GM23338 (cell line): ENCODE data around the gene COL4A1.

ENCODE experiments used
- POLR2AphosphoS5 ChIP-seq: IDR thresholded peaks from 2 replicates; pipeline ENCODE4 v1.6.1; 2016; ENCODE audit warnings: antibody characterized with exemption, low read depth
- TF ChIP-seq, protein P1 (sequence below), 2 experiments: fragments of 200-600 bp in 1 of 2; sonication (generic) in 1 of 2; conservative IDR thresholded peaks; 2 replicates each; pipeline versions ENCODE4 v1.5.1 to v1.6.1; 2016 to 2017; ENCODE audit warnings: antibody characterized with exemption in 2 of 2, low read depth in 2 of 2, mild to moderate bottlenecking in 2 of 2, moderate library complexity in 1 of 2

DNA sequence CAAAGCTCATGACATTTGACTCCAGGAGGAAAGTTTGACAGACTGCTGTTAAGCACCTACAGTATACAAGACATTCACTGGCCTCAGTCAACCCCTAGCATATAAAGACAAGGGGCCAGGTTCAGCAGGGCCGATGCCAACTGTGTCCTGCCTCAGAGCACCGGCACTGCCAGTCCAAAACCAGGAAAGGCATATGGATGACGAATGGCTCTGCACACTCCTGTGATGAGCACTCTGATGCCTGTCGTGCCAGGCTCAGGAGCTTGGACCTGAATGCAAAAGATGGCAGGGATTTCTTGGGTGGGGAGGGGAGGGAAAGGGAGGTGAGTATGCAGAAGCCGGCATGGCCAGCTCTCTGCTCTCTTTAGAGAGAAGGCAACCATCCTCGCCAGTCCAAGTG lies 38.9 kb downstream of the COL4A1 start:
- TF ChIP-seq, protein P1, sequence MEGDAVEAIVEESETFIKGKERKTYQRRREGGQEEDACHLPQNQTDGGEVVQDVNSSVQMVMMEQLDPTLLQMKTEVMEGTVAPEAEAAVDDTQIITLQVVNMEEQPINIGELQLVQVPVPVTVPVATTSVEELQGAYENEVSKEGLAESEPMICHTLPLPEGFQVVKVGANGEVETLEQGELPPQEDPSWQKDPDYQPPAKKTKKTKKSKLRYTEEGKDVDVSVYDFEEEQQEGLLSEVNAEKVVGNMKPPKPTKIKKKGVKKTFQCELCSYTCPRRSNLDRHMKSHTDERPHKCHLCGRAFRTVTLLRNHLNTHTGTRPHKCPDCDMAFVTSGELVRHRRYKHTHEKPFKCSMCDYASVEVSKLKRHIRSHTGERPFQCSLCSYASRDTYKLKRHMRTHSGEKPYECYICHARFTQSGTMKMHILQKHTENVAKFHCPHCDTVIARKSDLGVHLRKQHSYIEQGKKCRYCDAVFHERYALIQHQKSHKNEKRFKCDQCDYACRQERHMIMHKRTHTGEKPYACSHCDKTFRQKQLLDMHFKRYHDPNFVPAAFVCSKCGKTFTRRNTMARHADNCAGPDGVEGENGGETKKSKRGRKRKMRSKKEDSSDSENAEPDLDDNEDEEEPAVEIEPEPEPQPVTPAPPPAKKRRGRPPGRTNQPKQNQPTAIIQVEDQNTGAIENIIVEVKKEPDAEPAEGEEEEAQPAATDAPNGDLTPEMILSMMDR (conservative IDR thresholded peaks at IDR 0.05; ENCODE audit: low read depth in 2 of 2): no peak
- no peak for TF ChIP-seq POLR2AphosphoS5
